Measurements from ENCODE around the gene SNCAIP.

GRCh38 chr5:122339591-122339990, 27.6 kb downstream of the SNCAIP start:
- TF ChIP-seq CTCF (conservative IDR thresholded peaks at IDR 0.05 in 1 of 2, IDR thresholded peaks at IDR 0.05 in 1 of 2; ENCODE audit: low read depth in 1 of 2, low read length in 2 of 2), result no peak
- TF ChIP-seq EZH2 (IDR thresholded peaks at IDR 0.05; ENCODE audit: low read length, missing control alignments), result no peak

All from fibroblast of lung (primary cell).